ENCODE results near the gene OTOA.

- no peak for TF ChIP-seq CTCF (IDR thresholded peaks at IDR 0.05)
- no peak for TF ChIP-seq ZFX (IDR thresholded peaks at IDR 0.05; ENCODE audit: borderline replicate concordance)
These were observed 43.2 kb upstream of the OTOA start for GRCh38 chr16:21620592-21620991.
